Right atrium auricular region (tissue), 2 donors: ENCODE measurements around the gene ARF4. TPM values are rescaled to one million over a fixed set of nuclear protein-coding genes. Genes with fewer than 3 reads are reported as not detected.
"Not testable (repeated sequence)": the region's sequence is repeated elsewhere in the genome, so short reads cannot be mapped to it uniquely, and the experiment has no call there.

Experiments used
- DNase-seq: peaks from one replicate; pipeline ENCODE4 v3.0.0-alpha.2; 2019; ENCODE audit warnings: low spot score
- H3K27ac ChIP-seq, 2 donors: fragments of 200-600 bp; sonication (generic); 1 replicate in 1 of 2; 2 replicates in 1 of 2; pipeline ENCODE4 v1.5.1; 2016 to 2019
- H3K27me3 ChIP-seq, 2 donors: fragments of 200-600 bp; sonication (generic); one replicate each; pipeline versions ENCODE4 v1.5.1 to v1.6.0; 2017 to 2019
- H3K36me3 ChIP-seq: fragments of 200-600 bp; sonication (generic); one replicate; pipeline ENCODE4 v1.5.1; 2016
- H3K4me1 ChIP-seq, 2 donors: fragments of 200-600 bp; sonication (generic); one replicate each; pipeline versions ENCODE4 v1.5.1 to v1.6.0; 2017 to 2019
- H3K4me3 ChIP-seq, 2 donors: fragments of 200-600 bp; sonication (generic); 1 replicate in 1 of 2; 2 replicates in 1 of 2; pipeline ENCODE4 v1.5.1; 2017 to 2019; ENCODE audit warnings: mild to moderate bottlenecking in 1 of 2, moderate library complexity in 1 of 2
- H3K9me3 ChIP-seq, 2 donors: fragments of 200-600 bp; sonication (generic); one replicate each; pipeline ENCODE4 v1.5.1; 2019
- CTCF ChIP-seq, 2 donors: fragments of 200-600 bp; sonication (generic); IDR thresholded peaks; one replicate each; pipeline ENCODE4 v1.5.1; 2019; ENCODE audit warnings: antibody characterized with exemption in 2 of 2
- total RNA-seq, 2 donors: library from RNA; depleted of rRNA; stranded (reverse); fragments of >200 nt; gene quantifications; one replicate each; pipeline ENCODE4 v1.1.0, GENCODE V29; 2016

The ARF4 gene
- 10 to 100 TPM; 92.5 to 95.7 TPM for total RNA-seq

- DNase-seq = peak; percentile 99
- Histone ChIP-seq H3K9me3 (no peaks in the 10 kb centered on the region), H3K27ac (peak within 1 kb of the TSS; percentile 98 to 100), H3K4me3 (peak within 1 kb of the TSS; percentile 86 to 97), H3K4me1 (peaks cover 0 to 52% of the 10 kb centered on the region in 2 donors), H3K27me3 (no peaks in the 10 kb centered on the region), H3K36me3 (no peaks in the 10 kb centered on the region)
- no peak for TF ChIP-seq CTCF (IDR thresholded peaks at IDR 0.05)
Observed at GRCh38 chr3:57597127-57597923, at the start of gene ARF4. ARF4 (minus strand) TSS chr3:57597344; CDS start chr3:57597140, 204 bp downstream.

DNA sequence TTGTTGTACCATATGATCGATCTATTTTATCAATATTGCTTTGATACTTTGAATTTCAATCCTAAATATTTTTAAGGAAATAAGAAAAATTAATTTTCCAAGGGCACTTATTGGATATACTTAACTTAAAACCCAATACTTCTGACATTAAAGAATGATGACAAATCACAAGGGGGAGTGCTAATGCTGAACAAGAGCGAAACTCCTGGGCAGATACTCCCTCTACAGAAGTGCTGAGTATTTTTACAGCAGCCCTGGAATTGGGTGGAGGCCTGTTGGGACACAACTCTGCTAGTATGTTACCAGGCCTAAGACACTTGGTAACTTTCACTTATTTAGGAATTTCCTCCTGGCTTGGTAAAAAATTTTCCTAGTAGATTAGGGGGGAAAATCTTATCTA lies 49.6 kb upstream of the ARF4 start:
- peak in 1 of 2 donors; percentile 44 for TF ChIP-seq CTCF (IDR thresholded peaks at IDR 0.05)
- H3K9me3 ChIP-seq = peaks cover 0 to 10% of the 10 kb centered on the region in 2 donors
- H3K36me3 ChIP-seq = peaks cover 28% of the 10 kb centered on the region
- no peaks in the 10 kb centered on the region for H3K27me3 ChIP-seq
- no peak overlapping the region for H3K4me3 ChIP-seq
- H3K4me1 ChIP-seq = no peaks in the 10 kb centered on the region
- DNase-seq = no peak
- no peak overlapping the region for H3K27ac ChIP-seq

- H3K4me1 ChIP-seq = no peaks in the 10 kb centered on the region
- no peak for TF ChIP-seq CTCF (IDR thresholded peaks at IDR 0.05)
- DNase-seq = no peak
- peaks cover 0 to 10% of the 10 kb centered on the region in 2 donors for H3K9me3 ChIP-seq
- no peaks in the 10 kb centered on the region for H3K27me3 ChIP-seq
- peaks cover 30% of the 10 kb centered on the region for H3K36me3 ChIP-seq
- no peak overlapping the region for H3K27ac ChIP-seq
- H3K4me3 ChIP-seq = no peak overlapping the region
Observed at GRCh38 chr3:57644740-57645139, 47.6 kb upstream of the ARF4 start.

DNA sequence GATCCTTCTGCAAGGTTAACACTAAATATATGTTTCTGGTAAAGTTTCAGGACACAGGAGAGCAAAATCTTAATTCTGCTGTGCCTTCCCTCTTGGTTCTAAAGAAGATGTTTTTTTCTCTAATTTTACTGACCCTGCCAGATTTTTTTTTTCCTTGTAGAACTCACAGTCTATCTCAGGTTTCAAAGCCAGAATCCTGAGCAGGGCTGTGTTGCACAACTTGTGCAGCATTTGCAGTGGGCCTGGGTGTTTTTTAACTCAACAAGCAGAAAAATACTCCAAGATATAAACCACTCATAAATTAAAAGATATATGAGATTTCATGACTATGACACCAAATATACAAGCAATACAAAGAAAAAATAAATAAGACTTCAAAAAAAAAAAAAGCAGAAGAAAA lies 40.2 kb upstream of the ARF4 start:
- H3K4me1 ChIP-seq = no peaks in the 10 kb centered on the region
- no peak overlapping the region for H3K27ac ChIP-seq
- TF ChIP-seq CTCF (IDR thresholded peaks at IDR 0.05) = no peak
- H3K27me3 ChIP-seq = no peaks in the 10 kb centered on the region
- H3K9me3 ChIP-seq = no peaks in the 10 kb centered on the region
- peaks cover 55% of the 10 kb centered on the region for H3K36me3 ChIP-seq
- H3K4me3 ChIP-seq = no peak overlapping the region
- no peak for DNase-seq

- not testable (repeated sequence) for H3K27ac ChIP-seq, H3K4me1 ChIP-seq
- H3K36me3 ChIP-seq = peaks cover 65% of the 10 kb centered on the region
Observed at GRCh38 chr3:57634259-57634658, 37.1 kb upstream of the ARF4 start.

GRCh38 chr3:57627976-57628375 lies 30.8 kb upstream of the ARF4 start:
- DNase-seq = no peak
- Histone ChIP-seq H3K36me3 (peaks cover 55% of the 10 kb centered on the region), H3K4me3 (no peak overlapping the region), H3K9me3 (no peaks in the 10 kb centered on the region), H3K27ac (no peak overlapping the region), H3K27me3 (no peaks in the 10 kb centered on the region), H3K4me1 (no peaks in the 10 kb centered on the region)
- no peak for TF ChIP-seq CTCF (IDR thresholded peaks at IDR 0.05)

More at GRCh38 chr3:57634259-57634658, 37.1 kb upstream of the ARF4 start:
- DNase-seq, H3K9me3 ChIP-seq, H3K27me3 ChIP-seq, H3K4me3 ChIP-seq: not testable (repeated sequence)
